ENCODE results near the gene MFAP2.

The MFAP2 gene

GRCh38 chr1:16926491-16927073 lies 53.8 kb downstream of the MFAP2 start:
- no peak for DNase-seq

GRCh38 chr1:16925635-16926490 lies 54.6 kb downstream of the MFAP2 start:
- DNase-seq, result no peak

- no peak for DNase-seq
Measured at GRCh38 chr1:16924919-16925477, 55.4 kb downstream of the MFAP2 start.
